Skeletal muscle tissue (tissue), 2 donors: ENCODE measurements around the gene TMEM229B. TPM values are rescaled to one million over a fixed set of nuclear protein-coding genes. Genes with fewer than 3 reads are reported as not detected.

Experiments used
- small RNA-seq: library from RNA; depleted of rRNA; stranded (forward); fragments of <200 nt; gene quantifications from one replicate; pipeline ENCODE3, GENCODE V24; 2014
- total RNA-seq: library from RNA; depleted of rRNA; stranded (reverse); fragments of >200 nt; gene quantifications from one replicate; pipeline ENCODE4 v1.2.3, GENCODE V29; 2014

Gene TMEM229B
- total RNA-seq, 1 donor from 2014 or later = 0.52 TPM

Small RNAs within 50 kb of the gene (small RNA-seq; reads per million reads assigned to genes)
- gene MIR5694 = not detected

Other genes starting within 250 kb of the TMEM229B start
- gene PALS1, start 247.3 kb downstream of the TMEM229B start, total RNA-seq = 15.7 TPM
- gene ATP6V1D, start 128.9 kb downstream of the TMEM229B start, total RNA-seq = 61.6 TPM
- gene EIF2S1, start 128.4 kb downstream of the TMEM229B start, total RNA-seq = 92.4 TPM
- 3.7 TPM for gene PLEK2, start 76.6 kb downstream of the TMEM229B start, total RNA-seq
- 1.6 TPM for gene PLEKHH1, start 44.6 kb upstream of the TMEM229B start, total RNA-seq
- gene PIGH, start 111.5 kb upstream of the TMEM229B start, total RNA-seq = 18.3 TPM
- gene ARG2, start 131.2 kb upstream of the TMEM229B start, total RNA-seq = 1.0 TPM
- gene VTI1B, start 185.9 kb upstream of the TMEM229B start, total RNA-seq = 20.4 TPM
- gene RDH11, start 207.0 kb upstream of the TMEM229B start, total RNA-seq = 35.5 TPM
- gene RDH12, start 213.2 kb upstream of the TMEM229B start, total RNA-seq = 0.52 TPM